T-helper 1 cell treated with Interleukin-12 subunit alpha and Interleukin-12 subunit beta and Interleukin-4 antibody, amounts not matched to agents 30 μg/mL and 1 μg/mL, for 36 hours (primary cell): Measurements from ENCODE around the gene WNK1.
A peak's percentile ranks its signal among the peaks of the same experiment; 100 is the strongest.

Experiments
- H3K27ac Mint-ChIP-seq: one replicate; pipeline ENCODE4 v1.8.0; 2021; ENCODE audit warnings: mild to moderate bottlenecking, mixed read lengths
- H3K27me3 Mint-ChIP-seq: one replicate; pipeline ENCODE4 v1.8.0; 2021; ENCODE audit warnings: low read depth, mixed read lengths
- H3K36me3 Mint-ChIP-seq: one replicate; pipeline ENCODE4 v1.8.0; 2021; ENCODE audit warnings: low read depth, mixed read lengths
- H3K4me1 Mint-ChIP-seq: one replicate; pipeline ENCODE4 v1.8.0; 2021; ENCODE audit warnings: low read depth, mixed read lengths
- H3K4me3 Mint-ChIP-seq: one replicate; pipeline ENCODE4 v1.8.0; 2021; ENCODE audit warnings: mild to moderate bottlenecking, moderate library complexity, mixed read lengths
- H3K9me3 Mint-ChIP-seq: one replicate; pipeline ENCODE4 v1.8.0; 2021; ENCODE audit warnings: mixed read lengths

The WNK1 gene

DNA sequence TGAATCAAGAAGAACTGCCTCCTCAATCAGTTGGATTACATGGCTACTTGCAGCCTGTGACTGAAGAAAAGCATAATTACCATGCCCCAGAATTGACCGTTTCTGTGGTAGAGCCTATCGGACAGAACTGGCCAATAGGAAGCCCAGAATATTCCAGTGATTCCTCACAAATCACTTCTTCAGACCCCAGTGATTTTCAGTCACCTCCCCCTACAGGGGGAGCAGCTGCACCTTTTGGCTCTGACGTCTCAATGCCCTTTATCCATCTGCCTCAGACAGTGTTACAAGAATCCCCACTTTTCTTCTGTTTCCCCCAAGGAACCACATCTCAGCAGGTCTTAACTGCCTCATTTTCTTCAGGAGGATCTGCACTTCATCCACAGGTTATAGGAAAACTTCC is 116.3 kb downstream of the WNK1 start:
- no peaks in the 10 kb centered on the region for H3K9me3 Mint-ChIP-seq
- H3K4me1 Mint-ChIP-seq = peaks cover 7% of the 10 kb centered on the region
- no peak overlapping the region for H3K27ac Mint-ChIP-seq
- no peaks in the 10 kb centered on the region for H3K27me3 Mint-ChIP-seq
- peaks cover 32% of the 10 kb centered on the region for H3K36me3 Mint-ChIP-seq
- no peak overlapping the region for H3K4me3 Mint-ChIP-seq

DNA sequence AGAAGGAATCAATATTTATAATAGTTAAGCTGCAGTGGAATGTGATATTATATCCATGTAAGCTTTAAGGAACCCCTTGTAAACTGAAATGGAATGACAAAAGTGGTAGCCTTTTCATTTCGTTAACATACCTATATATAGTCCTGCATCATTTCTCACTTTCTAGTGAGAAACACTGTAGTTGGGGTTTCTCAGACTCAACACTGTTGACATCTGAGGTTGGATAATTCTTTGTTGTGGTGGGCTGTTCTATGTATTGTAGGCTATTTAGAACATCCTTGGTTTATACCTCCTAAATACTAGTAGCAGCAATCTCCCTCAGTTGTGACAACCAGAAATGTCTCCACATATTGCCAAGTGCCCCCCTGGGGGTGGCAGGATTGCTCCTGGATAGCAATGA is 118.0 kb downstream of the WNK1 start:
- no peaks in the 10 kb centered on the region for H3K9me3 Mint-ChIP-seq
- peaks cover 24% of the 10 kb centered on the region for H3K36me3 Mint-ChIP-seq
- peaks cover 8% of the 10 kb centered on the region for H3K4me1 Mint-ChIP-seq
- no peak overlapping the region for H3K4me3 Mint-ChIP-seq
- H3K27ac Mint-ChIP-seq = no peak overlapping the region
- no peaks in the 10 kb centered on the region for H3K27me3 Mint-ChIP-seq

DNA sequence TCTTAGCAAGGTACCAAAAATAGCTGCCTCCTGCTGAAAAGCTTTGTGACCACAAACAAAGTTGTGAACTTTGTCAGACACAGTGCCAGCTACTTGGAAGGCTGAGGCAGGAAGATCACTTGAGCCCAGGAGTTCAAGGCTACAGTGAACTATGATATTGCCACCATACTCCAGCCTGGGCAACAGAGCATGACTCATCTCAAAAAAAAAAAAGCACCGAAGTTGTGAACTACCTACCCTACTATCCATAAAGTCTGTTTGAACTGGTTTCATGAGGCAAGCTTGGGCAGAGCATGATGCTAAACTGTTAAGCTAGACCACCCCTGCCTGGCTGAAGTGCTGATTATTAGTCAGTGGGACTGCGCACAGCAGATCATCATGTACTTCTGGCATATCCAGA is 121.6 kb downstream of the WNK1 start:
- H3K27ac Mint-ChIP-seq = no peak overlapping the region
- no peaks in the 10 kb centered on the region for H3K9me3 Mint-ChIP-seq
- no peak overlapping the region for H3K4me3 Mint-ChIP-seq
- H3K36me3 Mint-ChIP-seq = peaks cover 21% of the 10 kb centered on the region
- H3K4me1 Mint-ChIP-seq = peaks cover 9% of the 10 kb centered on the region
- no peaks in the 10 kb centered on the region for H3K27me3 Mint-ChIP-seq

DNA sequence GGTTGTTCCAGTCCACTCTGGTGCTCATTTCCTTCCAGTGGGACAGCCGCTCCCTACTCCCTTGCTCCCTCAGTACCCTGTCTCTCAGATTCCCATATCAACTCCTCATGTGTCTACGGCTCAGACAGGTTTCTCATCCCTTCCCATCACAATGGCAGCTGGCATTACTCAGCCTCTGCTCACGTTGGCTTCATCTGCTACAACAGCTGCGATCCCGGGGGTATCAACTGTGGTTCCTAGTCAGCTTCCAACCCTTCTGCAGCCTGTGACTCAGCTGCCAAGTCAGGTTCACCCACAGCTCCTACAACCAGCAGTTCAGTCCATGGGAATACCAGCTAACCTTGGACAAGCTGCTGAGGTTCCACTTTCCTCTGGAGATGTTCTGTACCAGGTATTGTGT is 127.3 kb downstream of the WNK1 start:
- H3K27ac Mint-ChIP-seq = no peak overlapping the region
- no peak overlapping the region for H3K4me3 Mint-ChIP-seq
- no peaks in the 10 kb centered on the region for H3K9me3 Mint-ChIP-seq
- peaks cover 51% of the 10 kb centered on the region for H3K36me3 Mint-ChIP-seq
- H3K27me3 Mint-ChIP-seq = no peaks in the 10 kb centered on the region
- peaks cover 1% of the 10 kb centered on the region for H3K4me1 Mint-ChIP-seq

DNA sequence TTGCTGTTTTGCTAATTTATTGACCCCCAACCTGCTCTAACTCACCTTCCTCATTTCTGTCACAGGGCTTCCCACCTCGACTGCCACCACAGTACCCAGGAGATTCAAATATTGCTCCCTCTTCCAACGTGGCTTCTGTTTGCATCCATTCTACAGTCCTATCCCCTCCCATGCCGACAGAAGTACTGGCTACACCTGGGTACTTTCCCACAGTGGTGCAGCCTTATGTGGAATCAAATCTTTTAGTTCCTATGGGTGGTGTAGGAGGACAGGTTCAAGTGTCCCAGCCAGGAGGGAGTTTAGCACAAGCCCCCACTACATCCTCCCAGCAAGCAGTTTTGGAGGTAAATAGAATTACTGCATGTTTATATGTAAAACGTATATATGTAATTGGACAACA is 128.3 kb downstream of the WNK1 start:
- Mint-ChIP-seq H3K36me3 (peaks cover 59% of the 10 kb centered on the region), H3K27ac (no peak overlapping the region), H3K27me3 (no peaks in the 10 kb centered on the region), H3K9me3 (no peaks in the 10 kb centered on the region), H3K4me1 (peaks cover 1% of the 10 kb centered on the region), H3K4me3 (no peak overlapping the region)

DNA sequence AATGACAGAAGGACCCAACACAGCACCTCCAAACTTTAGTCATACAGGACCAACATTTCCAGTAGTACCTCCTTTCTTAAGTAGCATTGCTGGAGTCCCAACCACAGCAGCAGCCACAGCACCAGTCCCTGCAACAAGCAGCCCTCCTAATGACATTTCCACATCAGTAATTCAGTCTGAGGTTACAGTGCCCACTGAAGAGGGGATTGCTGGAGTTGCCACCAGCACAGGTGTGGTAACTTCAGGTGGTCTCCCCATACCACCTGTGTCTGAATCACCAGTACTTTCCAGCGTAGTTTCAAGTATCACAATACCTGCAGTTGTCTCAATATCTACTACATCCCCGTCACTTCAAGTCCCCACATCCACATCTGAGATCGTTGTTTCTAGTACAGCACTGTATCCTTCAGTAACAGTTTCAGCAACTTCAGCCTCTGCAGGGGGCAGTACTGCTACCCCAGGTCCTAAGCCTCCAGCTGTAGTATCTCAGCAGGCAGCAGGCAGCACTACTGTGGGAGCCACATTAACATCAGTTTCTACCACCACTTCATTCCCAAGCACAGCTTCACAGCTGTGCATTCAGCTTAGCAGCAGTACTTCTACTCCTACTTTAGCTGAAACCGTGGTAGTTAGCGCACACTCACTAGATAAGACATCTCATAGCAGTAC is 132.5 kb downstream of the WNK1 start:
- Mint-ChIP-seq H3K27me3 (no peaks in the 10 kb centered on the region), H3K36me3 (peaks cover 58% of the 10 kb centered on the region), H3K27ac (no peak overlapping the region), H3K9me3 (no peaks in the 10 kb centered on the region), H3K4me1 (no peaks in the 10 kb centered on the region), H3K4me3 (no peak overlapping the region)

DNA sequence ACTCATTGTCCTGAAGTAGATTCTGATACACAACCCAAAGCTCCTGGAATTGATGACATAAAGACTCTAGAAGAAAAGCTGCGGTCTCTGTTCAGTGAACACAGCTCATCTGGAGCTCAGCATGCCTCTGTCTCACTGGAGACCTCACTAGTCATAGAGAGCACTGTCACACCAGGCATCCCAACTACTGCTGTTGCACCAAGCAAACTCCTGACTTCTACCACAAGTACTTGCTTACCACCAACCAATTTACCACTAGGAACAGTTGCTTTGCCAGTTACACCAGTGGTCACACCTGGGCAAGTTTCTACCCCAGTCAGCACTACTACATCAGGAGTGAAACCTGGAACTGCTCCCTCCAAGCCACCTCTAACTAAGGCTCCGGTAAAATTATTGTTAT is 133.3 kb downstream of the WNK1 start:
- Mint-ChIP-seq H3K4me1 (no peaks in the 10 kb centered on the region), H3K36me3 (peaks cover 54% of the 10 kb centered on the region), H3K9me3 (no peaks in the 10 kb centered on the region), H3K27me3 (no peaks in the 10 kb centered on the region), H3K4me3 (no peak overlapping the region), H3K27ac (no peak overlapping the region)

DNA sequence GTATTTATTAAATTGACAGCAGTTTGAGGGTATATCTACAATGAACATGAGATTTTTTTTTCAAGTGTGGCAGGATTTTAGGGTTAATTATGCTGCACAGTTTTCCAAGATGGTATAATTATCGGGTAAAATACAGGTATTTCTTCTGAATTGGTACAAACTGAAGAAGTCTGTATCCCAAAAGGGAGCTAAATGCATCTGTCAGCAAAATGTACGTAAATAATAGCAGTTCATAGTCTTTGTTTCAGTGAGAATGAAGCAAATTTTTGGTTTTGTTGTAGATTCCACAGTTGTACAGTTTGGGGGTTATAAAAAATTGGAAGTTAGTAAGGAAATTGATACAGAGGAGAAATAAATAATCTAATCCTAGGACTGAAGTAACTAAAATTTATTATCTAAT is 133.8 kb downstream of the WNK1 start:
- peaks cover 52% of the 10 kb centered on the region for H3K36me3 Mint-ChIP-seq
- no peaks in the 10 kb centered on the region for H3K4me1 Mint-ChIP-seq
- H3K27ac Mint-ChIP-seq = no peak overlapping the region
- H3K9me3 Mint-ChIP-seq = no peaks in the 10 kb centered on the region
- H3K27me3 Mint-ChIP-seq = no peaks in the 10 kb centered on the region
- H3K4me3 Mint-ChIP-seq = no peak overlapping the region

DNA sequence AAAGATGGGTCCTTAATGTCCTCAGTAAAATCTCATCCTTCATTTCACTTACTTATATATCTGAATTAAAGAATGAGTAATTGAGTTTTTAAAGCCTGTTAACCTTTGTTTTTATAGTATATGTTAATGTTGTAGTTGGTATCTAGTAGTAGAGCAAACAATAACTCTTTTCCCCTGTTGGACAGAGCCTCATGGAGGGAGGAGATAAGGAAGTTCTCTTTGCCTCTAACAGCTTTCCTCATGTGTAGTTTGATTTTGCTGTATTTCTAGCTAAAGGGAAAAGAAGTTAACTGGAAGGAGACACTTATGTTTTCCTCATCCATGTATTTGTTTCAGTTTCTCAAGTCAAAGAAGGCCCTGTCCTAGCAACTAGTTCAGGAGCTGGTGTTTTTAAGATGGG is 141.8 kb downstream of the WNK1 start:
- Mint-ChIP-seq H3K4me3 (no peak overlapping the region), H3K4me1 (no peaks in the 10 kb centered on the region), H3K9me3 (no peaks in the 10 kb centered on the region), H3K27me3 (no peaks in the 10 kb centered on the region), H3K36me3 (peaks cover 34% of the 10 kb centered on the region), H3K27ac (no peak overlapping the region)

DNA sequence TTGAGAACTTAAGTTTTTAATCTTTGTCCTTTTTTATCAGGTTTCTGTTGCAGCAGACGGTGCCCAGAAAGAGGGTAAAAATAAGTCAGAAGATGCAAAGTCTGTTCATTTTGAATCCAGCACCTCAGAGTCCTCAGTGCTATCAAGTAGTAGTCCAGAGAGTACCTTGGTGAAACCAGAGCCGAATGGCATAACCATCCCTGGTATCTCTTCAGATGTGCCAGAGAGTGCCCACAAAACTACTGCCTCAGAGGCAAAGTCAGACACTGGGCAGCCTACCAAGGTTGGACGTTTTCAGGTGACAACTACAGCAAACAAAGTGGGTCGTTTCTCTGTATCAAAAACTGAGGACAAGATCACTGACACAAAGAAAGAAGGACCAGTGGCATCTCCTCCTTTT is 143.7 kb downstream of the WNK1 start:
- Mint-ChIP-seq H3K4me1 (no peaks in the 10 kb centered on the region), H3K27me3 (no peaks in the 10 kb centered on the region), H3K27ac (no peak overlapping the region), H3K4me3 (no peak overlapping the region), H3K9me3 (no peaks in the 10 kb centered on the region), H3K36me3 (peaks cover 36% of the 10 kb centered on the region)

DNA sequence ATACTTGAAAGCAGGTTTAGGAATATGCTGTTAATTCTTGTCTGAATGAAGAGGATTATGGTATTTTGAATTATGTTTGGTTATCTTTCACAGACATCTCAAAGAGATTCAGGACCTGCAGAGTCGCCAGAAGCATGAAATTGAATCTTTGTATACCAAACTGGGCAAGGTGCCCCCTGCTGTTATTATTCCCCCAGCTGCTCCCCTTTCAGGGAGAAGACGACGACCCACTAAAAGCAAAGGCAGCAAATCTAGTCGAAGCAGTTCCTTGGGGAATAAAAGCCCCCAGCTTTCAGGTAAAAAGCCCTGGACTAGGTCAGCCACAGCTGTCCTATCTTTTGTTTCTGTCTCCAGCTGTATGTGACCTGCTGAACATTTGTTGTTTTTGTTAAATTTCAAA is 145.0 kb downstream of the WNK1 start:
- H3K9me3 Mint-ChIP-seq = no peaks in the 10 kb centered on the region
- no peaks in the 10 kb centered on the region for H3K27me3 Mint-ChIP-seq
- H3K36me3 Mint-ChIP-seq = peaks cover 43% of the 10 kb centered on the region
- H3K4me3 Mint-ChIP-seq = no peak overlapping the region
- no peaks in the 10 kb centered on the region for H3K4me1 Mint-ChIP-seq
- no peak overlapping the region for H3K27ac Mint-ChIP-seq

DNA sequence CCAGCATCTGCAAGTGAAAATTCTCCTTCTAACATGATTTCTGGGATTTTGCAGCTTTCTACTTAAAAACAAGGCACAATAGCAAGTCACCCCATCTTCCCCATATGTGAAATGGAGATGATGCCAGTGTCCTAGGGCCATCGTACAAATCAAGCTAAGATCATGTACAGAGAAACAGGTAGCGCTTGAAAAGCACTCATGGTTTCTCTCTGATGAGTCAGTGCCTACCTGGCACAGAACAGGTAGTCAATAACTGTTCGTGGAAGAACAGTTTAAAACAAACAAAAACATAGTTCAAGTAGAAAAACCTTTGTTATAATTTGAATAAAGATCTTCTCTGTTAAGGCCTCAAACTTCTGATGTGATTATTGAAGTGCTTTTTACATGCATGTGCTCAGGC is 150.2 kb downstream of the WNK1 start:
- Mint-ChIP-seq H3K4me1 (peaks cover 26% of the 10 kb centered on the region), H3K27me3 (no peaks in the 10 kb centered on the region), H3K36me3 (peaks cover 57% of the 10 kb centered on the region), H3K27ac (no peak overlapping the region), H3K9me3 (no peaks in the 10 kb centered on the region), H3K4me3 (no peak overlapping the region)

DNA sequence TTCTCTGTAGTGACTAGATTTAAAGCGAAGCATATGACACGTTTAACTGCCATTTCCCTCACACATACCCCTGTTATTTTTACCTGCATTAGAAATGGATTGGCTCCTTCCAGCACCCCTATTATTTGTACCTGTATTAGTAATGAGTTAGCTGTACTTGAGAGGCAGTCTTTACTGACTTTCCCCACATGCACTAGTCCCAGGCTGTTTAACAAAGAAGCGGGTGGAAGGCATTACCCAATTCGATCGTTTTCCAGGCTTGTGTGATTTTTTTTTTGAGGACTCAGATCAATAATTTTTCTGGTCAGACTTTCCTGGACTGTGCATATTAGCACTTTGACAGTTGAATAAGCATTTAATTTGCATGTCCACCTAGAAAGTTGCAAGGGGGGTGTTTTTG is 150.7 kb downstream of the WNK1 start:
- H3K36me3 Mint-ChIP-seq = peaks cover 57% of the 10 kb centered on the region
- H3K4me3 Mint-ChIP-seq = no peak overlapping the region
- H3K27me3 Mint-ChIP-seq = no peaks in the 10 kb centered on the region
- H3K4me1 Mint-ChIP-seq = peaks cover 26% of the 10 kb centered on the region
- no peaks in the 10 kb centered on the region for H3K9me3 Mint-ChIP-seq
- H3K27ac Mint-ChIP-seq = no peak overlapping the region

DNA sequence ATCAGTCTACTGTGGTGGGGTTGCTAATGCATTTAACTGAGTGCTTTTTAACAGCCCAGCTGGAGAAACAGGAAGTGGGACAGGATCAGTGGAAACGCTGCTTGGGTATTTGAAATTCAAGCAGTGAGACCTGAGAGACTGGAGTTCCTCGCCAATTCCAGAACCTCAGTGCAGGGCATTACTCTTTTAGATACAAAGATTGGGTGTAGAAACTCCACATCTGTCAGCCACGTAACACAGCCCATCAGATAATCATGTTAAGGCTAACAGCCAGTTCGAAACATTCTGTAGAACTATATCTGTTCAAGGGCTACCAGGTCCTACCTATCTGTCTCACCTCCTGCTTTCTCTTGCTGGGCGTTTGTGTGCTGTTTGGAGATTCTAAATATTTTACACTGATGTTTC is 151.6 kb downstream of the WNK1 start:
- Mint-ChIP-seq H3K36me3 (peaks cover 61% of the 10 kb centered on the region), H3K4me1 (peaks cover 26% of the 10 kb centered on the region), H3K27ac (no peak overlapping the region), H3K4me3 (no peak overlapping the region), H3K9me3 (no peaks in the 10 kb centered on the region), H3K27me3 (no peaks in the 10 kb centered on the region)

DNA sequence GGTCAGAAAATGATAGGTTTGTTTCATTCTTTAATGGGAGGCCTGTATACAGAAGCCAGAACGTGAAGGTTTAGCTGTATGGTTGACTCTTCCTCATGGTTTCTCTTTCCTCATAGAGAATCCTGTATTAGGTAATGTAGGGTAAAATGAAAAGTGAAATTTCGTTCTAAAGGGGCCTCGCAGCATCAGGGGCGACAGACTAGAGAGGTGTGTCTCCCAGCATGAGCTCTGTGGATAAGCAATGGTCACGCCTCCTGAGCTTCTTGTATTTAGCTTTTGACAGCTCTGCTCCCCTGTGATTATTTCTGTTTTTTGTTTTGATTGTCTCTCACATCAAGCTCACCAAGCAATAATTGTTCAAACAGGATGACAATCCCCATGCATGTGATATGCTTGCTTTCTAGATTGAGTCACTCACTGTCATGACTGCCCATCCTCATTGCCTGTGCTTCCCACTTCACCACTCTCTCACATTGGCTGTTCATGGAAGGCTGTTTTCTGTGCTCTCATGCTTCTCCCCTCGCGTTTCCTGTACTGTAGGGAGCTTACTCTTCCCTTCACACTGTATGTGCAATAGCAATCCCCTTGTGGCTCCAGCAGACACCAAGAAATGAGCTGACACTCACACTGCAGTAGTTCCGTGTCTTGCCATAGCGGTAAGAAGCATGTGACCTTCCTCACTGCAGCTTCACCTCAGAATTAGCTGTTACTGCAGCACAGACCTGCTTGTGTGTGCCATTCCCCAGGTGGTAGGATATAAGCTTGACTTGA is 153.1 kb downstream of the WNK1 start:
- Mint-ChIP-seq H3K9me3 (no peaks in the 10 kb centered on the region), H3K4me3 (peak overlapping the region; percentile 0), H3K27me3 (no peaks in the 10 kb centered on the region), H3K4me1 (peaks cover 26% of the 10 kb centered on the region), H3K27ac (peak overlapping the region; percentile 65), H3K36me3 (peaks cover 61% of the 10 kb centered on the region)
